Embryonic facial prominence (tissue), 1 donor: ENCODE measurements around the gene LDB1.

ENCODE experiments used
- DNase-seq: peaks from one replicate; pipeline ENCODE4 v3.0.0-alpha.2; 2016; ENCODE audit errors: extremely low spot score

Gene LDB1

DNA sequence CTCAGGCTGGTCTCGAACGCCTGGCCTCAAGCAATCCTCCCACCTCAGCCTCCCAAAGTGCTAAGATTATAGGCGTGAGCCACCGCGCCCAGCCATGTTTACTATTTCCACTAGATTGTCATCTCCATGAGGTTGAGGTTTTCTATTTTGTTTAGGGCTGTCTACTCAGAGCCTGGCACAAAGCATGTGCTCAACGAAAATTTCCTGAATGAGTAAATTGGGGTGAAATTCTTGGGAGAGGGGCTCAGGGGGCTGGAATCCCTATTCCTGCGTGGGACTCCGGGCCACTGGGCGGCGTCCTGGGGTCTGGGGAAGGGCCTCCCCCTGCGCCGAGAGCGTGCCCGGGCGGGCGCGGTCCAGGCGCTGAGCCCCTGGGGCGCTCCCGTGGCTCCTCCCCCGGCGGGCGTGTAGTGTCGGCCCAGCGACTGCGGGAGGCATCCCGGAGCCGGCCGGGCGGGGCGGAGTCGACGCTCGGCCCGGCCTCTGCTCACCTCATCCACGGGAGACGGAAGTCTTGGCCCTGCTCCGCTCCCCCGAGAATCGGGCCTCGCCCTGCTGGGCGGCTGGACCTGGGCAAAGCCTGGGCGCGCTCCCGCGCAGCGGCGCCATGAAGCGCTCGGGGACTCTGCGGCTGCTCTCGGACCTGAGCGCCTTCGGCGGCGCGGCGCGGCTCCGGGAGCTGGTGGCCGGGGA lies 55.2 kb downstream of the LDB1 start, which contains the start of gene HPS6:
Gene HPS6, plus strand, starts transcription at position 482 of the 693 bp plus-strand sequence. Its CDS starts 126 bp downstream, at position 608.
- peak; percentile 60 for DNase-seq

- DNase-seq = no peak
Measured at GRCh38 chr10:102064503-102064867, 55.7 kb downstream of the LDB1 start.

DNA sequence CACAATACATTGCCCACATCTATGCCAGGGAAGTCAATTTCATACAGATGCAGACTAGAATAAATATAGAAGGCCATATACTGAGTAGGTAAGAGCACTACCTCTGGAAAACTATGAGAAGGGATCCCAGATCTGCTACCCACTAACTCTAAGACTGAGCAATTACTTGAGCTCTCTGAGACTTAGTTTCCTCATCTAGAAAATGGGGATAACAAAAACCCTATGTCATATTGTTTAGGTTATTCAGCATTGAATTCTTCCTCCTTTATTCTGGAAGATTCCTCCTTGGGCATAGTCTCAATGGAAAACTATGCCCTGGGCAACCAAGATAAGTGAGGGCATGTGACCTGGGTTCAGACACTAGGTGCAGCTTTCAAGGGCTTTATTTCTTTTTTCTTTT lies 60.2 kb downstream of the LDB1 start:
- DNase-seq = no peak
